KBM-7 (cell line): ENCODE results near the gene YTHDC1.

ENCODE experiments used
- DNase-seq: peaks from one replicate; pipeline ENCODE4 v3.0.0-alpha.2; 2015
- in situ Hi-C: fragments of 300-500 bp; cut with MboI; formaldehyde crosslinking; loops from 2 replicates; pipeline ENCODE4 v1.14.3; 2020; ENCODE audit warnings: low sequenced_read_pairs, low pct_unique_long_range_greater_than_20kb, mixed read lengths

YTHDC1 gene

DNA sequence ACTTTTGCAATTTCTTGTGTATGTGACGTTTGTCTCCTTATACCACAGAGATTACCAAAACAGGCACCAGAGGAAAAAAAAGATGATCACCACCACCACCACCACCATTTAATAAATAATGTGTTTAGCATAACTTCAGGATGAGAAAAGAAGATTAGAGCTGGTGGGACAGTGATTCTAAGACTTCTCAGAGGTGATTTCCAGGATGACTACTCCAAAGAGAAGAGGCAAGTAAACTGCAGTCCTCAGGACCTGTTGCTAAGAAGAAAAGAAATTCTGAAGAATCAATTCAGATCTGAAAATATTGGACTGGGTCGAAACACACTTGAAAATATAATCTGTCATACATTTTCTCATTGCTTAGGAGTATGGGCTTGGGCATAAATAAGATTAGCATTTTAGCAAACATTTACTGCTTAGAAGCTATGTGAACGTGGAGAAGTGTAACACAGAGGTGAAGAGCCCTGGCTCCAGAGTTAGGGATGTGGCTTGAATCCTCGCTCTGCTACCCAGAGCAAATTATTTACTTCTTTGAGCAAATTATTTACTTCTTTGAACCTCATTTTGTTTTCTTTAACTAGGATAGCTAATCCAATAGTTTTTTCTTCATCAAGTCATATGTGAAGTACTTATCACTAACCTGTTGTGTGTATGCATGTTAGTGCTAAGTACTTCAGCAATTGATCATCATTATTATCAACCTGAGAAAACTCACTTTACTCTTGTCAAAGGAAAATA is 10.5 kb upstream of the YTHDC1 start:
- in situ Hi-C loops: no loop called here
- DNase-seq: no peak

DNA sequence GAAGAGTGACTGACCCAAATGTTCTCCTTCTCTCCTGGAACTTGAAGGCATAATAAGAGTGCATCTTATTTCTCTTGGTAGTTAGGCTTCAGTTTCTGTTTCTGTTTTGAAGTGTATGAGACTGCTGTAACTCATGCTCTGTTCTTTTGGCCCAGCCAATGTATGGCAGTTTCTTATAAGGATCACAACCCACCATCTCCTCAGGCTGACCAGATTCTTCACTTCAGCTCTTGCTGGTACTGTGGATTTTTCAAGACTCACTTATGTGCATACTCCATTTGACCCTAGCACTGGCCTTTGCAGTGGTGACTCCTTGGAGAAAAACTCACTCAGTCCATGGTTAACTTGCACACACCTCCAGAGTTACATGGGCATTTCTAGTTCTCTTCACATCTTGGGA is 9.6 kb upstream of the YTHDC1 start:
- in situ Hi-C loops: no loop called here

DNA sequence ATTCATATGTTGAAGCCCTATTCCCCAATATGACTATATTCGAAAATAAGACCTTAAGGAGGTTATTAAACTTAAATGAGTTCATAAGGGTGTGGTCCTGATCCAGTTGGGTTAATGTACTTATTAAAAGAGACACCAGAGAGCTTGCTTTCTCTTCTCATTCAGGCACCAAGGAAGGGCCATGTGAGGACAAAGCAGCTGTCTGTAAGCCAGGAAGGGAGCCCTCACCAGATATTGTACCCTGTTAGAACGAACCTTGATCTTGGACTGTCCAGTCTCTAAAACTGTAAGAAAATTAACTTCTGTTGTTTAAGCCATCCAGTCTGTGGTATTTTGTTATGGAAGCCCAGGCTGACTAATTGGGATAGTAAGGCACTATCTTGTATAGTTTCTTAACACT is 9.1 kb upstream of the YTHDC1 start:
- no peak for DNase-seq
- in situ Hi-C loops: no loop called here

More for the DNA sequence above, 9.6 kb upstream of the YTHDC1 start:
- DNase-seq: no peak

DNA sequence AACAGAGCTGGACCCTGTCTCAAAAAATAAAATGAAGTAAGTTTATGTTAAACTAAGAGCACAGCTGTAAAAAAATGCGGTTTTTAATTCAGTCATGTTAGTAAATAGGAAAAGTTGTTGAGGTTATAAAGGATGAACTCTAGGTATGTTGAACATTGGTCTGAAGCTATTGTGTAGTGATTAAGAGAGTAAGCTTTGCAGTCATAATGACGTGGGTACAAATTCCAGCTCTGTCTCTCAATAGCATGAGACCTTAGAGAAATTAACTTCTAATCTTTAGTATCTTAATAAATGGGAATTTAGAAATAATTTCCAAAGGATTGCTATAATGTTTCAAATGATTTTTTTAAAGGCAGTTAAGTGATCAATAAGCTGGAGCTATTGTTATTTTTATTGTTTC is 2.9 kb upstream of the YTHDC1 start:
- no peak for DNase-seq
- in situ Hi-C loops: no loop called here

DNA sequence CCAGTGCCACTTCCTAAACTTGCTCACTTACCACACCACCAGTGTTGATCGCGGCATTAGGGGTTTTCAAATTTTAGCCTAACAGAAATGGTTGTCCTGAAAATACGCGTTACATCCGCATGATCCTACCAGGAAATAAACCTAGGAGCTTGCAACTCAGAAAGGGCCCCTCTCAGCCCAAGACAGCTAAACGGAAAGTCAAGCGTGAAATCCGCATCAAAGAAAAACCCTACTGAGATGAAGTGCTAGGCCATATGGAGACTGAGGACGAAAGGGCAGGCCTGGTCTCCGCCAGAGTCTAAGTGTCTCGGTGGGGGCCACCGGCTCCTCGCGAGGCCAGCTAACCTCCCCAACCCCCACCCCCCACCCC is 626 bp downstream of the YTHDC1 start:
- DNase-seq: peak; percentile 48
- in situ Hi-C loops: no loop called here

DNA sequence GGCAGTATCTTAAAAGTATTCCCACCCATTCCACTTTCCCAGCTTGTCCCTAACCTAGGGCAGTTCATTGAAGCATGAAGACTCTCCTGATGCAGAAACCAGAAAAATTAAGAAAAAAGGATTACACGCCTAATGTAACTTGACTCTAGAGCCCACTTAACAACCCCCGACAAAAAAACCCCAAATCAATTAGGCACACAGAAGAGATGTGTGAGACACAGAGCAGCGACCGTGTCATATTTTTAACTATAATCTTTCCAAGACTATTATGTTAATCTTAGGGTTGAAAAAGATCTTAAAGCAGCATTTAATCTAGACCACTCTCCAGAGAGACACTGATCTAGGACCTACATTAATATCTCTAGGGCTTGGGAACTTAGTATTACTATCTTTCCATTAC is 1.3 kb downstream of the YTHDC1 start:
- in situ Hi-C loops: no loop called here
- DNase-seq: peak; percentile 15

DNA sequence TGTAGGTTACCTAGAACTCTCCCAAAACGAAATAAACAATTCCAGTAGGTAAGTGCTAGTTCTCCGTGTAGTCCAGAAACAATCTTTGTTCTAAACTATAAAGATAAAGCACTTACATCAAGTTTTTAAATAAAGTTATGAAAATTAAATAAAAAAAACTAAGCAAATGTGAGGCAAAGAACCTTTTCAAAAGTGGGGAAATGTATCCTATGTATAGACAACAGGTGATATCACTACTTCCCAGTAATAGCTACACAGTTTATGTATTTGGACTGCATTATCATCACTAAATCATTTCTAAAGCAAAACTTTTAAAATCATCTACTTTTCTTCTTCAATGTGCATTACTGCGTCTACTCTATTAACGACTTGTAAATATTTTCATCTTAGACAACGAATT is 2.0 kb downstream of the YTHDC1 start:
- in situ Hi-C loops: no loop called here
- DNase-seq: no peak

DNA sequence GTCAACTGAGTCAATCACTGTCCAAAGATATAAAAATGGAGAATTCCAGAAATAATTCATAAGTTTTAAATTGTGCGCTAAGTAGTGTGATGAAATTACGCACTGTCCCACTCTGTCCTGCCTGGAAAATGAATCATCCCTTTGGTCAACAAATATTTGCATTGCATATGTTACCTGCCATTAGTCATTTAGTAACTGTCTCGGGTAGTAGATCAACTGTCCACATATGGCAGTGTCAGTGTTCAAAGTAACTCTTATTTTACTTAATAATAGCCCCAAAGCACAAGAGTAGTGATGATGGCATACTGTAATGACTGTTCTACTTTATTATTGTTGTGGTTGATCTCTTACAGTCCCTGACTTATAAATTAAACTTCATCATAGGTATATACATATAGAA is 3.4 kb downstream of the YTHDC1 start:
- no peak for DNase-seq
- in situ Hi-C loops: no loop called here

DNA sequence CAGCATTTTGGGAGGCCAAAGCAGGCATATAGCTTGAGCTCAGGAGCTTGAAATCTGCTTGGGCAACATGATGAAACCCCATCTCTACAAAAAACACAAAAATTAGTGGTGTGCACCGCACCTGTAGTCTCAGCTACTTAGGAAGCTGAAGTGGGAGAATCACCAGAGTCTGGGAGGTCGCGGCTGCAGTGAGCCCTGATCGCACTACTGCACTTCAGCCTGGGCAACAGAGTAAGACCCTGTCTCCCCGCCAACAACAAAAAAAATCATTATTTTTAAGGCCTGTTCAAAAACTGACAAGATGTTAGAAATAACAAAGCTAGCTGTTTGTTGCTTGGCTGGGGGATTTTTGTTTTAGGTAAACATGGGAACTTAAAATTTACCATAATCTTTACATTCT is 5.1 kb downstream of the YTHDC1 start:
- DNase-seq: no peak
- in situ Hi-C loops: no loop called here

DNA sequence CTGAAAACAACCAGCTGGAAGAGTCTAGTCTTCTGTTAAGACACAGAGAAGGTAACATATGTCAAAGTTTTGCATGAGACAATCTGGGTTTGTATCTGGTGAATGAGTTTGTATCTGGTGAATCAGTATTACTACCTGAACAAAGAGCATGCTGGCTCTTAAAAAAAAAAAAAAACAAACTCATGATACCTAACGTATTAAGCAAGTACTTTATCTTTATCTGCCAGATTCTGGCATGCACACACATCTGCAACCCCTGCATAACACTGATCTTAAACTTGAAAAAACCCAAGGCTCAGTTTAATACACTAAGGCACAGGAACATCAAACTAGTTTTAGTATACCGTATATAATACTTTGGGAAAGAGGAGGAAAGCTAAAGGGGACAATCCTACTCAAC is 5.8 kb downstream of the YTHDC1 start:
- in situ Hi-C loops: no loop called here
- DNase-seq: no peak

DNA sequence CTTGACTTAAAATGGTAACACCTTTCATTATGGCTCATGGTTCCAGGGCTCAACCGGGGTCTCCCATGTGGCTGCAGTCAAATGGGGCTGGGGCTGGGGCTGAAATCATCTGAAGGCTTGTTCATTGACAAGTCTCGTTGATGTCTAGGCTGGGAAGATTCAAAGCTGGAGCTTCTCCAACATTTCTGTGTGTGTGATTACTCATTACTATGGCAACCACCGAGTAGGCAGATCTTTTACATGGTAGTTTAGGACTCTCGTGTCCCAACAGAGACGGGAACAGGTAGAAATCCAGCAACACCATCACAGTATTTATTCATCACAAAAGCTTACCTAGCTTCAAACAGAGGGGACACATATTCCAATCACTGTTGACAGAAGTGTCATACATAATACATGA is 7.8 kb downstream of the YTHDC1 start:
- peak; percentile 27 for DNase-seq
- in situ Hi-C loops: no loop called here

DNA sequence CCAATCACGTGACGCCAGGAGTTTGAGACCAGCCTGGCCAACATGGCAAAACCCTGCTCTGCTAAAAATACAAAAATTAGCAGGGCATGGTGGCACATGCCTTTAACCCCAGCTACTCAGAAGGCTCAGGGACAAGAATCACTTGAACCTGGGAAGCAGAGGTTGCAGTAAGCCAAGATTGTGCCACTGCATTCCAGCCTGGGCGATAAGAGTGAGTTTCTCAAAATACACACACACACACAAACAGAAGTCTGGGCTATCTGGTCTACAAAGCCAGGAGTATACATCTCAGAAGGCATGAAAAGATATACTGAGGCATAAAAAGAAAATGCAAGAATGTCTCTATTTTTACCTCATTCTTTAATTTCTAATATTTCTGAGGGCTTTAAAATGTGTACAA is 11.3 kb downstream of the YTHDC1 start:
- in situ Hi-C loops: no loop called here
- no peak for DNase-seq

DNA sequence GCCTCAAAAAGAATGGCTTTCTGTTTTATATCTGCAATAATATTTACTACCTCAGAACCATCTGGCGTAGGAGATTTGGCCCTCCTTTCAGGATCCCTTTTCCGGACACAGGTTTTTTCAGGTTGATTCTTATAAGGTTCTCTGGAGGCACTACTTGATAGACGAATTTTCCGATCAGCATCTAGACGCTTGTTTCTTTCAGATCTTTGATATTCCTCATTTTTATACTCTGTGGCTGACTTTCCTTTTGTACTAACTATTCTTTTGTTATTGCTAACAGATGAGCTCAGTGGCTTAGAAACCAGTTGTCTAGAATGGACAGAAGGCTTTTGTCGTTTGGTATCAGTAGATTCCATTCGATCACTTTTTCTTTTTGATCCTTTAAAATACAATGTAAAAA is 12.4 kb downstream of the YTHDC1 start:
- DNase-seq: no peak
- in situ Hi-C loops: no loop called here

DNA sequence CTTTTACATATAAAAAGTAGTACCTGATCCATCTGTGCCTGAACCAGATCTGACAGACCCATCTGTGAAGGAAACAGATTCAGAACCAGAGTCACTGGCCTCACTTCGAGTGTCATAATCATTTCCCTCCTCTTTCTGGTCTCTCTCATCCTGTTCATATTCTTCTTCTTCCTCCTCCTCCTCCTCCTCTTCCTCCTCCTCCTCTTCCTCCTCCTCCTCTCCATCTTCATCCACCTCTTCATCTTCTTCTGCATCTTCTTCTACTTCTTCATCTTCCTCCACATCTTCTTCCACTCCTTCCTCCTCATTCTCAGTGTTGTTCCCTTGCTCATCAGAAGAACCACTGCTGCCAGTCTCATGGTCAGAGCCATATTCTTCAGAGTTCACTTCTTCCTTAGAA is 12.9 kb downstream of the YTHDC1 start:
- in situ Hi-C loops: no loop called here

DNA sequence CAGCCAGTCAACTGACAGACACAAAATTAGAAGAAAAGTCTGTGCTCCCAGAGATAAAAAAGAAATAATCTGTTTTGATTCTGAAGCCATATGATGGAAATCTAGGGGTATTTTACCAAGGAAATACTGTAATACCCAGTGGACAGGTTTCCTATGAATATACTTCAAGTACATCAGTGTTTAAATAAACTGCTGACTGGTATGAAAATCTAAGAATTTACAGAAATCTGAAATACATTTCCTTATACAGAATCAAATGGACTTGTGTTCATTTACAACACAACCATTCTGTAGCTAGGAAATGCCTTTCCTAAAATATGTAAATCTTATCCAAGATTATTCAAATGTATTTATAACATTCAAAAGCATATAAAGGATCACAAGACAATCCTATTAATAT is 13.4 kb downstream of the YTHDC1 start:
- in situ Hi-C loops: no loop called here
- DNase-seq: no peak

More for the DNA sequence above, 12.9 kb downstream of the YTHDC1 start:
- no peak for DNase-seq

DNA sequence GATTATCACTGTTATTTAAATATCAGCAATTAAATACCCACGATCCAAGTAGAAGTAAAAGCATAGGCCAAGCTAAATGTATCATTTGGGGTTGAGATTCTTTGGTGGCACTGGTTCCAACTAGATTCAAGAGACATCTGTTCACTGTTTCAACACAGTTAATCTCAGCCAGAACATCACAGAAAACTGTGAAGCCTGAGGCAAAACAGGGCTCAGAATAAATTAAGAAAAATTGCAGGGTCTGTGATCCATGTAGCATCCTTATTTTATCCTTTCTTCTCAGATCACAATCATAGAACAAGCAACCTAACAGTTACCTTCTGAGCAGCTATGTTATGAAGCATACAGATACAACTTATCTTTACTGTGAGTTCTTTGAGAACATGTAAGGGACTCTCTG is 23.7 kb downstream of the YTHDC1 start:
- in situ Hi-C loops: no loop called here
- no peak for DNase-seq

DNA sequence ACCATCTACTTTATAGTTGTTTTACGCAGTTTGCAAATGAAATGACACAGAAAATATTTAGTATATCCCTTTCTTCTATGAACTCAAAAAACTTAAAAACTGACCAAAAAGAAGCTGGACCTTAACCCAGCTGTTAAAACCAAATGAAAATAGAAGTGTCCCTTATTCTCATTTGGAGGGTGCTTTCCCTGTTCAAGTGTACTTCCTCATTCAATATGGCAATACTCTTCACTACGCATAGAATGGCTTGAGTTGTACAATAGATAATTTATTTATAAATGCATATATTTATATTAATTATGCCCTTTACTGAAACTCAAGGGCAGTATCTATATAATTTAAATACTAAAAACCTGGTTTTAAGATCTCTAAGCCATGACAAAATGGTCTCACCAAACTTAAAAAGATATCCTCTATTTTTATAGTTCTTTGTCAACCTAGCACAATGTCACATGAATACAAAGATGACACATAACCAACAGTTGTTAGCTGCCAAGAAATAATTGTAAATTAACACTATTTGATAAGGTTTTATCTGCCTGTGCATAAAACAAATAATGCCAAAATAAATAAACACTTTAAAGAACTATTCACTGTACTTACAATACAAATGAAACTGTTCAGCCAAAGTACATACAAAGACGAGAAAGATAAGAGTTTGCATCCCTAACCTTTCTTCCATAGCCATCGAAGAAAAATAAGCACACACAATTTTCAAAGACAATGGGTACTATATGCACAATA is 25.2 kb downstream of the YTHDC1 start:
- no peak for DNase-seq

DNA sequence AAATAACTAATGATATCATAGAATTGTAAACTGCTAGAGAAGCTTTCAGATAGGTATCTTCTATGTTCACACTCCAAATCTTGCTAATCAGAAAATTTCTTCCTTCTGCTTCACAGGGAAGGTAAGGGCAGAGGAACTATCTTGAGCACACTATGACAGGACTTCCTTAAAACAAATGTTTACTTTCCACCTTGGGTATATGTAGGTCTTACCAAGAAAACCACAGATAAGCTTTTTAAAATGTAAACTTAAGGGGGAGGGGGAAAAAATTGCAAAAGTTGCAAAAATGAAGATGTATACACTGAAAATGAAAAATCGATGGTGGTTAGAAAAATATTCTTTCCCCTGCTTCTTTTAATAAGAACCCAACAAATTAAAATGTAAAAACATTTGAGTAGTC is 30.9 kb downstream of the YTHDC1 start:
- peak; percentile 24 for DNase-seq
- in situ Hi-C loops: no loop called here

More for the DNA sequence above, 25.2 kb downstream of the YTHDC1 start:
- in situ Hi-C loops: no loop called here

DNA sequence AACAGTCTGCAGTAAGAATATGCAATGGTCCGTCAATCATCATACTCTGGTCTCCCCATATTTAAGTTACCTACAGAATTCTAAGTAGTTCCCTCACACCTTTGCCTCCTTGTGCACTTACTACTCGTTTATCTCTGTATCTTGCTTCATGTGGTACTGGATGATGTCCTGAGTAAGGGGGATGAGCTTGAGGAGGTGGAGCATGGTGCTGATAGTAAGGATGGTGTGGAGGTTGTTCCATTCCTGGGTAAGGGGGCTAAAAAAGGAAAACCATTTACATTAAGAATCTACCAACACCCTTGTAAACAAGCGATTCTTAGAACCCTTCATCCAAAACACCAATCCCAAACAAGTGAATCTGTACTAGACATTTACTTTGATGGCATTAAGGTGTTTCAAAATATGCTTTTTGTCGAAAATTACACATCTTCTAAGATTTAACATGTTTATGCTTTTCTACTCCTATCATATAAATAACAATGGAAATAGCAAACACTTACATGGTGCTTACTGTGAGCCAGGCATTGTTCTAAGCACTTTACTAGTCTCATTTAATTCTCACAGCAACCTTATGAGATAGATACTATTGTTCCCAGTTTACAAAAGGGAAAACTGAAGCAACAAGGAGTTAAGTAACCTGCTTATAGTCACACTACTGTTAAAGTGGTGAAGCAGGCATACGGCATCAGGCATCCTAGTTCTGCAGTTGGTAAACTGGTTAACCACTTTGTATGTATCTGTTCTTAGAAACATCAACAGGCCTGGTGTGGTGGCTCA is 33.5 kb downstream of the YTHDC1 start:
- in situ Hi-C loops: no loop called here
- no peak for DNase-seq

DNA sequence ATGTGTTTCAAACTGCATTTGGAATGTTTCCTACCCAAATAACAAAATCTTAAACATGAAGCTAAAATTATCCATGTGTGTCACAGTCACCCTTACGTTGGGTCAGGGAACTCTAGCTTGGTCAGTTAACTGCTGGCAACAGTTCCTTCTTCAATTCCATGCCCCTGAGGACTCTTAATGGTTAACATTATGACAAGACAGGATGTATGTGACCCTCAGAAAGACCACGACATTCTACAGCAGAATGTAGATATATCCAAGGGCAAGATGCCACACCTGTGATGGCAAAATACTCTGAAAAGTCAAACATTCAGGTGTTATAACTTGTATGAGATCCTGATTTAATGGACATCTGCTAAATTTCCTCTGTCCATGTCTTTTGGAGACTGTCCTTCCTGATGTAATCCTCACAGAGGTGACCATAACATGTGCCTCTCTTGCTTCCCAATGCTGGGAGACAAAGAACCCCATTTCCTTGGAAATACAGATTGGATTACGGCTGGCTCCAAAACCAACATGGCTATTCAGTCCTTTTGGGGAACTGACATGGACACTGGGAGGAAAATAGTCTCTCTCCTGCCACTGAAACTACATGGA is 39.1 kb downstream of the YTHDC1 start:
- in situ Hi-C loops: no loop called here
- no peak for DNase-seq
